Cardiac fibroblast (primary cell): ENCODE measurements around the gene LGR4.

Source experiments
- DNase-seq, 2 donors: peaks; one replicate each; pipeline versions ENCODE4 v3.0.0 to v3.0.0-alpha.2; 2010; ENCODE audit warnings: low read depth in 2 of 2
- H3K4me3 ChIP-seq, 2 donors: replicated peaks in 1 of 2; 1 replicate in 1 of 2; 2 replicates in 1 of 2; pipeline ENCODE4 v1.5.1; 2011; ENCODE audit warnings: low read depth in 2 of 2, low read length in 2 of 2, mild to moderate bottlenecking in 2 of 2, moderate library complexity in 1 of 2
- CTCF ChIP-seq: IDR thresholded peaks from one replicate; pipeline ENCODE4 v1.5.1; 2011; ENCODE audit warnings: low read depth, mild to moderate bottlenecking, low read length, inconsistent platforms

LGR4 gene

GRCh38 chr11:27392278-27393114 is 80.1 kb downstream of the LGR4 start:
- no peak for TF ChIP-seq CTCF
- peak; percentile 72 to 93 for DNase-seq

GRCh38 chr11:27391331-27392015 is 81.1 kb downstream of the LGR4 start:
- no peak for DNase-seq
- H3K4me3 ChIP-seq: no peak overlapping the region
- no peak for TF ChIP-seq CTCF

More at GRCh38 chr11:27392278-27393114, 80.1 kb downstream of the LGR4 start:
- no peak overlapping the region for H3K4me3 ChIP-seq

DNA sequence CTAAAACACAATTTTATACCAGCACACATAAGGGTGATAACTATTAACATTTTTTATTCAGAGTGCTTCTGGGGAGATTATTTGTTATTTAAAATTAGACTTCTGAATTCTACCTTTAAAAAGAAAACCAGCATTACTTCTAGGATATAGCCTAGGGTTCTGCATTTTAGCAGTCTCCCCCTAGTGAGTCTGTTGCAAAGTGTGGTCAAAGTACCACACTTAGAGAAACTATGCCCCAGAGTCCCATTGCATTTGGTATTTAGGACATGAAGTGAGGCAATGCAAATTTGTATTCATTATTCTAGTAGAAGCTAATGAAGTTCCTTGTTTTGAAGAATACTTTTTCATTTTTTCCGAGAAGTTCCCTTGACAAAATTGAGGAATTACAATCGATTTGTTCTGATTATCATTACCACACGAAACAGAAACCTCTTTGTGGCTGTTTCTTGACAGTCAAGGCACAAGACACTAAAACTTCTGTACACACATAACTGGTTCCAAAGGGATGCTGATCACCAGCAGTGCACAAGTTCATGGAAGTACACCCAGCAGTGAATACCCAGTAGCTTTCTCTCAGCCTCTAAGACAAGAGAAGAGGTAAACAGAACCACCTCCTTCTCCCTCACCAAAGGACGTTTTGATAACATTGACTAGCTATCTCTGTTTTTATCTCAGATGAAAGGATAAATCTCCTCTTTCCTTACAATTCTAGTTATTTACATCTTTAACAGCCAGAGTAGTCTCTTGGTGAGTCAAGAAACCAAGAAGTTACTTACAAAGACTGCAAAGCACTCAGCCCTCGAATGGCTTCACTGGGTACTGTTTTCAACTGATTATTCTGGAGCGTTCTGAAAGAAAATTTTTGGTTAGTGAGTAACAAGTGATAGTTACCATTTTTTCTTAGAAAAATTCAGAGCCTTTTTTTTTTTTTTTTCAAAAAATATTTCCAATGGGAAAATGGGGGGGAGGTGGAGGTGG is 82.0 kb downstream of the LGR4 start:
- H3K4me3 ChIP-seq: no peak overlapping the region
- TF ChIP-seq CTCF: no peak

DNA sequence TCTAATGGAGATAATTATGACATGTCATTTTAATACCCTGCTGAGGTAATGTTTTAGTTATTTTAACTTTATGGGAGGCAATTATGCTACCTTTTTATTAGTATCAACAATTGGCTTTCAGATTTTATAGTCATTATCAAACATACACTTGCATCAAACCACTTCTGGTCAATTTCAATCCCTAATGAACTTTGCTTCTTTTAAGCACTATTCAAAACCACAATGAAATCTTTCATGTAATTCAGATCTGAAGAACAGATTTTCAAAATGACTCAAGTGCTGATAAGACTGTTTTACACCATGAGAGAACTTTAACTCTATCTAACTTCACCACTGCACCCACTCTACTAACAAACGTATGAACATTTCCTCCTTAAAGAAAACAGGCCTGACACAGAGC is 83.7 kb downstream of the LGR4 start:
- DNase-seq: no peak
- TF ChIP-seq CTCF: no peak
- no peak overlapping the region for H3K4me3 ChIP-seq

More for the DNA sequence above, 82.0 kb downstream of the LGR4 start:
- peak; percentile 68 to 74 for DNase-seq

DNA sequence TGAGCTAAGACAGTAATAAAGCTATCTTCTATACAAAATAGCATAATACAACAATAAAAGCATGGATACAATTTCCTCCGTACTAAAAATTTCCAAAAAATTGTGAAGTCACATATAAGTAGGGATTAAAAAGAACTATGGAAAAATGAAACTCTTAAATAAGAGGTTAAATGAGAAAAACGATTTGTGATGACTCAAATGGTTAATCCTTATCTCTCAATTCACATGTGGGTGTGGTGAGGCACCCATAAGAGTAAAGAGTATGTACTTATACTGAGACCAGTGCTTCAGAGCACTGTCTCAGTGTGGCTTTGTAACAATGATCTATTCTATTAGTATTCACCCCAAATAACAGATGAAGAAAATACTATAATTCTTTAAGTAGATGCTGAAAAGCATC is 84.6 kb downstream of the LGR4 start:
- no peak overlapping the region for H3K4me3 ChIP-seq
- TF ChIP-seq CTCF: no peak
- DNase-seq: no peak

GRCh38 chr11:27387362-27387761 is 85.2 kb downstream of the LGR4 start:
- DNase-seq: peak in 1 of 2 donors; percentile 37
- no peak for TF ChIP-seq CTCF
- H3K4me3 ChIP-seq: no peak overlapping the region
